Astrocyte (in vitro differentiated cells and primary cell): ENCODE results near the gene MPST. TPM values are rescaled to one million over a fixed set of nuclear protein-coding genes. Genes with fewer than 3 reads are reported as not detected.

ENCODE experiments used
- DNase-seq: peaks from one replicate; pipeline ENCODE4 v3.0.0-alpha.2; 2010; ENCODE audit warnings: low read depth
- FAIRE-seq: peaks from 2 replicates; lab custom pipeline; 2011; peaks lifted over from hg19 to GRCh38; lab: Jason Lieb, UNC
- H2AFZ ChIP-seq: 2 replicates; pipeline ENCODE4 v1.6.0; 2012; ENCODE audit warnings: low read depth, low read length, inconsistent platforms
- H3K27ac ChIP-seq: 2 replicates; pipeline ENCODE4 v1.5.1; 2011; ENCODE audit warnings: low read depth, low read length, inconsistent platforms
- H3K27me3 ChIP-seq: 2 replicates; pipeline ENCODE4 v1.6.0; 2011; ENCODE audit warnings: low read length, inconsistent platforms; ENCODE audit not compliant: insufficient read depth
- H3K36me3 ChIP-seq: 2 replicates; pipeline ENCODE4 v1.5.1; 2011; ENCODE audit warnings: low read length, inconsistent platforms; ENCODE audit not compliant: insufficient read depth
- H3K4me1 ChIP-seq: 2 replicates; pipeline ENCODE4 v1.5.1; 2011; ENCODE audit warnings: low read length, inconsistent platforms; ENCODE audit not compliant: insufficient read depth
- H3K4me2 ChIP-seq: 2 replicates; pipeline ENCODE4 v1.6.0; 2012; ENCODE audit warnings: low read length, inconsistent platforms
- H3K4me3 ChIP-seq: 2 replicates; pipeline ENCODE4 v1.5.1; 2011; ENCODE audit warnings: low read depth, mild to moderate bottlenecking, low read length, inconsistent platforms; ENCODE audit not compliant: insufficient read depth
- H3K79me2 ChIP-seq: 2 replicates; pipeline ENCODE4 v1.6.0; 2012; ENCODE audit warnings: mild to moderate bottlenecking, low read length, inconsistent platforms; ENCODE audit not compliant: insufficient read depth
- H3K9ac ChIP-seq: 2 replicates; pipeline ENCODE4 v1.6.0; 2012; ENCODE audit warnings: mild to moderate bottlenecking, low read length, inconsistent platforms
- H3K9me3 ChIP-seq: 2 replicates; pipeline ENCODE4 v1.5.1; 2012; ENCODE audit warnings: low read depth, mild to moderate bottlenecking, low read length, inconsistent platforms; ENCODE audit not compliant: insufficient read depth
- H4K20me1 ChIP-seq: 2 replicates; pipeline ENCODE4 v1.6.0; 2012; ENCODE audit warnings: low read length, inconsistent platforms; ENCODE audit not compliant: insufficient read depth
- H3K27ac Mint-ChIP-seq: one replicate; pipeline ENCODE4 v1.8.0; 2021; ENCODE audit warnings: mild to moderate bottlenecking, mixed read lengths; ENCODE audit not compliant: unreplicated experiment
- H3K27me3 Mint-ChIP-seq: one replicate; pipeline ENCODE4 v1.8.0; 2021; ENCODE audit warnings: low read depth, mixed read lengths; ENCODE audit not compliant: unreplicated experiment
- H3K36me3 Mint-ChIP-seq: one replicate; pipeline ENCODE4 v1.8.0; 2021; ENCODE audit warnings: low read depth, mixed read lengths; ENCODE audit not compliant: unreplicated experiment
- H3K4me1 Mint-ChIP-seq: one replicate; pipeline ENCODE4 v1.8.0; 2021; ENCODE audit warnings: low read depth, mixed read lengths; ENCODE audit not compliant: unreplicated experiment
- H3K4me3 Mint-ChIP-seq: one replicate; pipeline ENCODE4 v1.8.0; 2021; ENCODE audit warnings: mild to moderate bottlenecking, moderate library complexity, mixed read lengths; ENCODE audit not compliant: unreplicated experiment
- H3K9me3 Mint-ChIP-seq: one replicate; pipeline ENCODE4 v1.8.0; 2021; ENCODE audit warnings: mild to moderate bottlenecking, mixed read lengths; ENCODE audit not compliant: unreplicated experiment
- CTCF ChIP-seq: IDR thresholded peaks from 2 replicates; pipeline ENCODE4 v1.5.1; 2011; ENCODE audit warnings: low read depth, mild to moderate bottlenecking, inconsistent platforms, low read length, moderate library complexity; ENCODE audit not compliant: insufficient read depth
- EZH2 ChIP-seq: IDR thresholded peaks from 2 replicates; pipeline ENCODE4 v1.6.1; 2012; ENCODE audit warnings: mild to moderate bottlenecking, low read length, inconsistent platforms; ENCODE audit not compliant: insufficient read depth
- total RNA-seq: library from RNA; stranded (reverse); gene quantifications from 2 replicates; pipeline ENCODE4 v1.2.1, GENCODE V29; 2021

MPST gene
- total RNA-seq, 1 donor from 2014 or later = 67.8 TPM

- no peak for FAIRE-seq
- Mint-ChIP-seq H3K4me1 (peaks cover 8% of the 10 kb centered on the region), H3K36me3 (peaks cover 5% of the 10 kb centered on the region), H3K27me3 (no peaks in the 10 kb centered on the region), H3K9me3 (no peaks in the 10 kb centered on the region), H3K4me3 (peak overlapping the region; percentile 91), H3K27ac (no peak overlapping the region)
- H3K27ac ChIP-seq = no peak overlapping the region
- peak overlapping the region; percentile 99 for H3K4me2 ChIP-seq
- no peaks in the 10 kb centered on the region for H3K27me3 ChIP-seq
- H3K79me2 ChIP-seq = peaks cover 28% of the 10 kb centered on the region
- no peak for DNase-seq
- H3K9me3 ChIP-seq = no peaks in the 10 kb centered on the region
- H3K4me1 ChIP-seq = peaks cover 11% of the 10 kb centered on the region
- H3K9ac ChIP-seq = no peak overlapping the region
- no peak overlapping the region for H2AFZ ChIP-seq
- no peak for TF ChIP-seq CTCF
- no peak for TF ChIP-seq EZH2
- no peaks in the 10 kb centered on the region for H3K36me3 ChIP-seq
- peaks cover 48% of the 10 kb centered on the region for H4K20me1 ChIP-seq
- no peak overlapping the region for H3K4me3 ChIP-seq
Observed at GRCh38 chr22:37017356-37017755, 2.2 kb upstream of the MPST start.

- no peaks in the 10 kb centered on the region for H3K9me3 ChIP-seq
- peak overlapping the region; percentile 86 for H3K9ac ChIP-seq
- no peaks in the 10 kb centered on the region for H3K27me3 Mint-ChIP-seq
- peak overlapping the region; percentile 99 for H3K4me2 ChIP-seq
- peaks cover 28% of the 10 kb centered on the region for H3K79me2 ChIP-seq
- H3K4me1 Mint-ChIP-seq = peaks cover 8% of the 10 kb centered on the region
- H3K4me3 Mint-ChIP-seq = peak overlapping the region; percentile 91
- peak overlapping the region; percentile 91 for H3K4me3 ChIP-seq
- H4K20me1 ChIP-seq = peaks cover 57% of the 10 kb centered on the region
- no peaks in the 10 kb centered on the region for H3K27me3 ChIP-seq
- no peak overlapping the region for H3K27ac ChIP-seq
- no peaks in the 10 kb centered on the region for H3K9me3 Mint-ChIP-seq
- peaks cover 11% of the 10 kb centered on the region for H3K4me1 ChIP-seq
- peak overlapping the region; percentile 58 for H3K27ac Mint-ChIP-seq
- no peak for DNase-seq
- TF ChIP-seq EZH2 = no peak
- no peak for TF ChIP-seq CTCF
- peaks cover 5% of the 10 kb centered on the region for H3K36me3 Mint-ChIP-seq
- H2AFZ ChIP-seq = peak overlapping the region; percentile 83
- no peak for FAIRE-seq
- H3K36me3 ChIP-seq = no peaks in the 10 kb centered on the region
Observed at GRCh38 chr22:37018086-37018814, 1.3 kb upstream of the MPST start.

GRCh38 chr22:37018815-37019308, 680 bp upstream of the MPST start:
- no peaks in the 10 kb centered on the region for H3K9me3 ChIP-seq
- H3K9ac ChIP-seq = peak overlapping the region; percentile 86
- no peaks in the 10 kb centered on the region for H3K36me3 ChIP-seq
- Mint-ChIP-seq H3K4me3 (peak overlapping the region; percentile 91), H3K36me3 (peaks cover 5% of the 10 kb centered on the region), H3K27ac (no peak overlapping the region), H3K4me1 (peaks cover 6% of the 10 kb centered on the region), H3K27me3 (no peaks in the 10 kb centered on the region), H3K9me3 (no peaks in the 10 kb centered on the region)
- TF ChIP-seq EZH2 (no peak), CTCF (no peak)
- peak overlapping the region; percentile 66 for H3K27ac ChIP-seq
- peak overlapping the region; percentile 99 for H3K4me2 ChIP-seq
- FAIRE-seq (no peak), DNase-seq (peak; percentile 31)
- H3K79me2 ChIP-seq = peaks cover 30% of the 10 kb centered on the region
- H2AFZ ChIP-seq = peak overlapping the region; percentile 83
- H3K4me1 ChIP-seq = peaks cover 11% of the 10 kb centered on the region
- H3K4me3 ChIP-seq = peak overlapping the region; percentile 91
- H3K27me3 ChIP-seq = no peaks in the 10 kb centered on the region
- H4K20me1 ChIP-seq = peaks cover 63% of the 10 kb centered on the region
